ENCODE results near the gene MYH7B. TPM values are rescaled to one million over a fixed set of nuclear protein-coding genes. Genes with fewer than 3 reads are reported as not detected.

The MYH7B gene
- total and polyA plus RNA-seq, 2 donors (not counting 1 experiment from before 2014, with no cell fraction given) = 0.03 to 0.33 TPM

GRCh38 chr20:34968042-34968775 is 12.5 kb downstream of the MYH7B start:
- Histone ChIP-seq H3K27me3 (ENCODE audit: control insufficient read depth, insufficient read depth, low read length) (peaks cover 2% of the 10 kb centered on the region), H3K9ac (ENCODE audit: insufficient read depth, low read length) (no peak overlapping the region), H3K9me3 (ENCODE audit: control insufficient read depth, insufficient read depth, low read depth, low read length) (no peaks in the 10 kb centered on the region), H3K27ac (ENCODE audit: insufficient read depth, low read length) (no peak overlapping the region), H3K79me2 (ENCODE audit: control insufficient read depth, insufficient read depth, low read length) (no peaks in the 10 kb centered on the region), H4K20me1 (ENCODE audit: control insufficient read depth, extremely low read depth, insufficient read depth, low read length) (no peaks in the 10 kb centered on the region), H3K4me3 (replicated peaks in 1 of 4; ENCODE audit: control extremely low read depth in 1 of 4, insufficient read depth in 1 of 4, low read depth in 3 of 4, low read length in 4 of 4) (no peak overlapping the region), H2AFZ (ENCODE audit: low read length) (no peak overlapping the region), H3K4me1 (ENCODE audit: control insufficient read depth, extremely low read depth, insufficient read depth, low read length) (no peaks in the 10 kb centered on the region), H3K4me2 (ENCODE audit: extremely low read depth, insufficient read depth, low read length) (no peak overlapping the region), H3K36me3 (ENCODE audit: control insufficient read depth, insufficient read depth, low read length) (no peaks in the 10 kb centered on the region)
- no peak for DNase-seq (ENCODE audit: low read depth in 2 of 2)
- TF ChIP-seq CTCF (conservative IDR thresholded peaks at IDR 0.05 in 1 of 2, IDR thresholded peaks at IDR 0.05 in 1 of 2; ENCODE audit: low read depth in 1 of 2, low read length in 2 of 2) (no peak), EZH2 (IDR thresholded peaks at IDR 0.05; ENCODE audit: low read length, missing control alignments) (no peak)

GRCh38 chr20:34970193-34970840 is 14.6 kb downstream of the MYH7B start:
- H3K4me3 ChIP-seq (replicated peaks in 1 of 4; ENCODE audit: control extremely low read depth in 1 of 4, insufficient read depth in 1 of 4, low read depth in 3 of 4, low read length in 4 of 4) = no peak overlapping the region
- H3K27ac ChIP-seq (ENCODE audit: insufficient read depth, low read length) = no peak overlapping the region
- H3K79me2 ChIP-seq (ENCODE audit: control insufficient read depth, insufficient read depth, low read length) = no peaks in the 10 kb centered on the region
- H3K4me2 ChIP-seq (ENCODE audit: extremely low read depth, insufficient read depth, low read length) = no peak overlapping the region
- H3K9ac ChIP-seq (ENCODE audit: insufficient read depth, low read length) = no peak overlapping the region
- H4K20me1 ChIP-seq (ENCODE audit: control insufficient read depth, extremely low read depth, insufficient read depth, low read length) = no peaks in the 10 kb centered on the region
- no peaks in the 10 kb centered on the region for H3K4me1 ChIP-seq (ENCODE audit: control insufficient read depth, extremely low read depth, insufficient read depth, low read length)
- no peaks in the 10 kb centered on the region for H3K36me3 ChIP-seq (ENCODE audit: control insufficient read depth, insufficient read depth, low read length)
- no peak for DNase-seq (ENCODE audit: low read depth in 2 of 2)
- peaks cover 7% of the 10 kb centered on the region for H3K27me3 ChIP-seq (ENCODE audit: control insufficient read depth, insufficient read depth, low read length)
- no peak for TF ChIP-seq CTCF (conservative IDR thresholded peaks at IDR 0.05 in 1 of 2, IDR thresholded peaks at IDR 0.05 in 1 of 2; ENCODE audit: low read depth in 1 of 2, low read length in 2 of 2)
- TF ChIP-seq EZH2 (IDR thresholded peaks at IDR 0.05; ENCODE audit: low read length, missing control alignments) = no peak
- H3K9me3 ChIP-seq (ENCODE audit: control insufficient read depth, insufficient read depth, low read depth, low read length) = no peaks in the 10 kb centered on the region
- H2AFZ ChIP-seq (ENCODE audit: low read length) = no peak overlapping the region

- H3K27ac ChIP-seq (ENCODE audit: insufficient read depth, low read length) = no peak overlapping the region
- H3K27me3 ChIP-seq (ENCODE audit: control insufficient read depth, insufficient read depth, low read length) = peaks cover 7% of the 10 kb centered on the region
- H3K36me3 ChIP-seq (ENCODE audit: control insufficient read depth, insufficient read depth, low read length) = no peaks in the 10 kb centered on the region
- no peak for TF ChIP-seq CTCF (conservative IDR thresholded peaks at IDR 0.05 in 1 of 2, IDR thresholded peaks at IDR 0.05 in 1 of 2; ENCODE audit: low read depth in 1 of 2, low read length in 2 of 2)
- TF ChIP-seq EZH2 (IDR thresholded peaks at IDR 0.05; ENCODE audit: low read length, missing control alignments) = no peak
- no peaks in the 10 kb centered on the region for H3K79me2 ChIP-seq (ENCODE audit: control insufficient read depth, insufficient read depth, low read length)
- H4K20me1 ChIP-seq (ENCODE audit: control insufficient read depth, extremely low read depth, insufficient read depth, low read length) = no peaks in the 10 kb centered on the region
- H3K9me3 ChIP-seq (ENCODE audit: control insufficient read depth, insufficient read depth, low read depth, low read length) = no peaks in the 10 kb centered on the region
- H3K9ac ChIP-seq (ENCODE audit: insufficient read depth, low read length) = no peak overlapping the region
- H2AFZ ChIP-seq (ENCODE audit: low read length) = no peak overlapping the region
- no peak overlapping the region for H3K4me2 ChIP-seq (ENCODE audit: extremely low read depth, insufficient read depth, low read length)
- DNase-seq (ENCODE audit: low read depth in 2 of 2) = no peak
- H3K4me1 ChIP-seq (ENCODE audit: control insufficient read depth, extremely low read depth, insufficient read depth, low read length) = no peaks in the 10 kb centered on the region
- no peak overlapping the region for H3K4me3 ChIP-seq (replicated peaks in 1 of 4; ENCODE audit: control extremely low read depth in 1 of 4, insufficient read depth in 1 of 4, low read depth in 3 of 4, low read length in 4 of 4)
Observed at GRCh38 chr20:34970846-34971560, 15.3 kb downstream of the MYH7B start.
